ENCODE data around the gene ERLIN1.

The ERLIN1 gene

GRCh38 chr10:100119726-100120125, 66.1 kb downstream of the ERLIN1 start:
- TF ChIP-seq SIN3A (IDR thresholded peaks at IDR 0.05; ENCODE audit: borderline replicate concordance, insufficient read depth, low read length) (no peak), REST (IDR thresholded peaks at IDR 0.05; ENCODE audit: insufficient read depth in 1 of 2, low read depth in 2 of 2, low read length in 2 of 2) (no peak), TAF1 (IDR thresholded peaks at IDR 0.05; ENCODE audit: borderline replicate concordance, insufficient read depth, low read length) (no peak)

- TF ChIP-seq SIN3A (IDR thresholded peaks at IDR 0.05; ENCODE audit: borderline replicate concordance, insufficient read depth, low read length) = no peak
- TF ChIP-seq TAF1 (IDR thresholded peaks at IDR 0.05; ENCODE audit: borderline replicate concordance, insufficient read depth, low read length) = no peak
- no peak for TF ChIP-seq FOXP2 (optimal IDR thresholded peaks at IDR 0.05; ENCODE audit: borderline replicate concordance, extremely low read depth, extremely low read length, insufficient read depth)
- no peak for TF ChIP-seq REST (IDR thresholded peaks at IDR 0.05; ENCODE audit: insufficient read depth in 1 of 2, low read depth in 2 of 2, low read length in 2 of 2)
- no peak for TF ChIP-seq POLR2AphosphoS5 (IDR thresholded peaks at IDR 0.05; ENCODE audit: low read depth, low read length)
These were observed 70.7 kb downstream of the ERLIN1 start for GRCh38 chr10:100114976-100115770.

- no peak for TF ChIP-seq TAF1 (IDR thresholded peaks at IDR 0.05; ENCODE audit: borderline replicate concordance, insufficient read depth, low read length)
- no peak for TF ChIP-seq SIN3A (IDR thresholded peaks at IDR 0.05; ENCODE audit: borderline replicate concordance, insufficient read depth, low read length)
- TF ChIP-seq REST (IDR thresholded peaks at IDR 0.05; ENCODE audit: insufficient read depth in 1 of 2, low read depth in 2 of 2, low read length in 2 of 2) = no peak
- no peak for TF ChIP-seq FOXP2 (optimal IDR thresholded peaks at IDR 0.05; ENCODE audit: borderline replicate concordance, extremely low read depth, extremely low read length, insufficient read depth)
- TF ChIP-seq POLR2AphosphoS5 (IDR thresholded peaks at IDR 0.05; ENCODE audit: low read depth, low read length) = no peak
These were observed 71.4 kb downstream of the ERLIN1 start for GRCh38 chr10:100114460-100114859.

GRCh38 chr10:100109670-100110069, 76.2 kb downstream of the ERLIN1 start:
- TF ChIP-seq REST (IDR thresholded peaks at IDR 0.05; ENCODE audit: insufficient read depth in 1 of 2, low read depth in 2 of 2, low read length in 2 of 2) (no peak), FOXP2 (optimal IDR thresholded peaks at IDR 0.05; ENCODE audit: borderline replicate concordance, extremely low read depth, extremely low read length, insufficient read depth) (no peak), TAF1 (IDR thresholded peaks at IDR 0.05; ENCODE audit: borderline replicate concordance, insufficient read depth, low read length) (no peak), POLR2AphosphoS5 (IDR thresholded peaks at IDR 0.05; ENCODE audit: low read depth, low read length) (no peak), SIN3A (IDR thresholded peaks at IDR 0.05; ENCODE audit: borderline replicate concordance, insufficient read depth, low read length) (no peak)

All from PFSK-1 (cell line).